GM12891 (cell line): ENCODE data around the gene ROGDI.

Experiments
- POLR2A ChIP-seq: IDR thresholded peaks from 2 replicates; pipeline ENCODE4 v1.6.1; 2011; ENCODE audit warnings: low read depth, low read length, control low read depth
- POLR2AphosphoS5 ChIP-seq: IDR thresholded peaks from 2 replicates; pipeline ENCODE4 v1.6.1; 2011; ENCODE audit warnings: low read depth, low read length, control low read depth

- no peak for TF ChIP-seq POLR2A
- no peak for TF ChIP-seq POLR2AphosphoS5
Measured at GRCh38 chr16:4826980-4827379, 24.5 kb upstream of the ROGDI start.
